Astrocyte of the spinal cord (primary cell): ENCODE measurements around the gene HMGCS2.

Source experiments
- DNase-seq: peaks from one replicate; pipeline ENCODE4 v3.0.0; 2011; ENCODE audit warnings: low read depth, low spot score
- H3K4me3 ChIP-seq: 2 replicates; pipeline ENCODE4 v1.5.1; 2011; ENCODE audit warnings: low read depth, mild to moderate bottlenecking, low read length, moderate library complexity
- in situ Hi-C: cut with HindIII; loops from 2 replicates; pipeline ENCODE4 v1.10.0; 2017; ENCODE audit warnings: low sequenced_read_pairs
- TF ChIP-seq, protein P1 (sequence below): IDR thresholded peaks from 2 replicates; pipeline ENCODE4 v1.5.1; 2012; ENCODE audit warnings: low read depth, mild to moderate bottlenecking, low read length, inconsistent platforms

The HMGCS2 gene

DNA sequence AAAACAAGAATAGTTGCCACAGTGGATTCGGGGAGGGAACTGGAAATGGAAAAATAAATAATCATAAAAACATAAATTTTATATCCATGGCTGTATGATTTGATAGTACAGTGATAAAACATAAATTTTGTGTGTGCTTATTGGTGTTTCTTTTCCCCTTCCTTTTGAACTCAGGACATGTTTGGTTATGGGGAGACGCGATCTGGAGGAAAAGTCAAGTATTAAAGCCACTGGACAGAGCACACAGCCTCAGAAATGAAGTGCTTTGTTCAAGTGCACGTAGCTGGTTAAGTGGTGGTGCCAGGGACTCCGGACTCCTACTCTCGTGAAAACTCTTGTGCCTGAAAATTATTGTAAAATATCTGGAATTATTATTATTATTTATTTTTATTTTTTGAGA is 9.7 kb upstream of the HMGCS2 start:
- in situ Hi-C loops, result no loop called here
- H3K4me3 ChIP-seq, result no peak overlapping the region
- TF ChIP-seq, protein P1, sequence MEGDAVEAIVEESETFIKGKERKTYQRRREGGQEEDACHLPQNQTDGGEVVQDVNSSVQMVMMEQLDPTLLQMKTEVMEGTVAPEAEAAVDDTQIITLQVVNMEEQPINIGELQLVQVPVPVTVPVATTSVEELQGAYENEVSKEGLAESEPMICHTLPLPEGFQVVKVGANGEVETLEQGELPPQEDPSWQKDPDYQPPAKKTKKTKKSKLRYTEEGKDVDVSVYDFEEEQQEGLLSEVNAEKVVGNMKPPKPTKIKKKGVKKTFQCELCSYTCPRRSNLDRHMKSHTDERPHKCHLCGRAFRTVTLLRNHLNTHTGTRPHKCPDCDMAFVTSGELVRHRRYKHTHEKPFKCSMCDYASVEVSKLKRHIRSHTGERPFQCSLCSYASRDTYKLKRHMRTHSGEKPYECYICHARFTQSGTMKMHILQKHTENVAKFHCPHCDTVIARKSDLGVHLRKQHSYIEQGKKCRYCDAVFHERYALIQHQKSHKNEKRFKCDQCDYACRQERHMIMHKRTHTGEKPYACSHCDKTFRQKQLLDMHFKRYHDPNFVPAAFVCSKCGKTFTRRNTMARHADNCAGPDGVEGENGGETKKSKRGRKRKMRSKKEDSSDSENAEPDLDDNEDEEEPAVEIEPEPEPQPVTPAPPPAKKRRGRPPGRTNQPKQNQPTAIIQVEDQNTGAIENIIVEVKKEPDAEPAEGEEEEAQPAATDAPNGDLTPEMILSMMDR, result no peak
- DNase-seq, result no peak

DNA sequence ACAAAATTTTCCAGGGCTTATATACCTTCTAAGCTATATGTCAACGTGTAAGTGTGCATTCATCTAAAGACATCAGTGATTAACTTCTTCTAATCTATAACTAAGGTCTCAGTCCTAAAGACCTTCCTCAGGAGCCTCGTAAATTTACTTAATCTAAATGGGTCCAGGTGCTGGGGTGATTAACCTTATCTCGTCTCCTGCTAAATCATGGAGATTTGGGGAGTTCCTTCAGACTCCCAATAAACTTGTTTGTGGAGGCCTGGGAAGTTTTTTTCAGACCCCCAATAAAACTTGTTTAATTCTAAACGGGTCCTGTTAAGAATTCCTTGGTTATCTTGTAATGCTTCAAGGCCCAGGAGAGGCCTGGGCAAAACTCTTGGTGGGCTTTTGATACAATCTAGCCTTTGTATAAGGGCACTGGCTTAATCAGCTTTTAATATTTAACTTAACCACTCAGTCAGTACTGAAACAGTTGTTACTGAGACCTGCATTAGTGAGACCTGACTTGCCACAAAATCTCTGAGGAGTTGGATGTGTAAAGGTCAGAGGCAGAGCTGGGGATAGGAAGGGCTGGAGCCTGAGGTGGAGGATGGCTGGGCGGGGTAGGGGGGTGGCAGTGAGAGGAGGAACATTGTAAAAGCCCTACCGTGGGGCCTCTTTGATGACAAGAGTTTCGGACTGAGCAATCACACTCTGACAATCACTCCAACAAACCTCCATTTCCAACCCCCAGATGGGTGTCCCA is 6.2 kb upstream of the HMGCS2 start:
- in situ Hi-C loops, result no loop called here
- TF ChIP-seq, protein P1, result no peak
- no peak overlapping the region for H3K4me3 ChIP-seq
- no peak for DNase-seq

DNA sequence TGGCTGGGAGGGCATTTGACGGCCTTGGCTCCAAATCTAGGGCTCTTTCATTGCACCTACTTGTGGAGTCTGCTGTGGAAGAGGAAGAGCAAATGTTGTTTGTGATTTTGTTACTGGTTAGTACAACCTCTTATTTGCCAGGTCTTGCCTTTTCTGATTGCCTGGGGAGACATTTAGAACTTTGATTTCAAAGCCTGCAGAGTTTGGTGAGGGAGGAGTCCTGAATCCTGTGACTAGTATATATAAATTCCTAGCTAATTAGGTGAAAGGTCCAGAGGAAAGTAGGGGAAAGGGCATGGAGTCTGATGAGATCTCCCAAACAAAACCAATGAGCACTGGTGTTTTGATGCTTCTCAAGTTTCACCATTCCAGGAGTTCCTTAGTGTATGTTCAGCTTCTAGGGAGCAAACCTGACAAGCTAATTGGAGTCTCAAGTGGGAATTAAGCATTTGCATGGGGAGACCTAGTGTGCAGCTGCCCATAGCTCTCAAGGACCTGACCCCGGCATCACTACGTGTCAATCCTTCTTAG is 5.1 kb upstream of the HMGCS2 start:
- TF ChIP-seq, protein P1, result no peak
- H3K4me3 ChIP-seq, result no peak overlapping the region
- peak; percentile 4 for DNase-seq
- in situ Hi-C loops, result no loop called here

DNA sequence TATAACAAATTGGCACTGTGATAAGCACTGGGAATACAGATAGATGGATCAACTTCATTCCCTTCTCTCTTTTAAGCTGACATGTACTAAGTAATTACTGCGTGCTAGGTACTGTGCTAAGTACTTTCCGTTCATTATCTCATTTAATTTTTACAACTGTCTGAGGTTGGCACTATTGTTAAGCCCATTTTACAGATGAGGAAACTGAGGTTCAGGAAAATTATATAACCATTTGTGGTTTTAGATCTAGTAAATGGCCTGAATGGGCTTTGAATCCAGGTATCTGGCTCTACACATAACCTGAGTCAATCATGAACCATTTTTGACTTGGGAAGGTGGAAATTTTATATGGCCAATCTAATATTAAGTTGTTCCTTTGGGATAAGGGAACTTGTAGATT is 3.6 kb upstream of the HMGCS2 start:
- no peak for DNase-seq
- no peak overlapping the region for H3K4me3 ChIP-seq
- in situ Hi-C loops, result no loop called here
- TF ChIP-seq, protein P1, result no peak

DNA sequence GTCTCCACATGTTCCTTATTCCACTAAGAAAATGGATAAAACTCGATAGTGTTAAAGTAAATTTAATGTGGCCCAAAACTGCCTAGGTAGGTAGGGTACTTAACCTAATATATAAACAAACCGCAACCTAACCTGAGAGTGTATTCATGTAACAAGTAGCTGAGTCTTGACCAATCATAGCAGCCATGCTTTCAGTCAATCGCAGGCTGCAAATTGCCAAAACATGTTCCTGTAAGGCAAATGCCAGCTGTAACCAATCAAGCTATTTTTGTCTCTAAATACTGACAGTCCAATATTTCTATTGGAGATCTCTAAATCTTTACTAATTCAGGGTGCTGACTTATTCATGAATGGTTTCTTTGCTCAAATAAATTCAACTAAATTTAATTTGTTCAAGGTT is 3.1 kb upstream of the HMGCS2 start:
- DNase-seq, result no peak
- no peak overlapping the region for H3K4me3 ChIP-seq
- TF ChIP-seq, protein P1, result no peak
- in situ Hi-C loops, result no loop called here

DNA sequence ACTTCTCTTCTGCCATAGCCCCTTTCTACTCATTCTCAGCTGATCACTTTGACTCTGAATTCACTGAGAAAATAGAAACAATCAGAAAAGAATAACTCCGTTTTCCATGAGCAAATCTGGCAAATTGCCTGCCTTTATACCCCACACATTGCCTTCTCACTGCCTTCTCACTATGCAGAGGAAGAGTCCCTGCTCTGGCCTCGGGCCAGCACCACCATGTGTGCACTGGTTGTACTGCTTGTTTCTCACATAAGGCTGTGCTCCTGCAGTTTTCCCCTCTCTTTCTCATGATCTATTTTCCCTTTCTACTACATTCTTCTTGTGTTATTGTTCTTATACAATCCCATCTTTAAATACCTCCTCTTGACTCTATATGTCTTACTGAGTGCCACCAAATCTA is 2.3 kb upstream of the HMGCS2 start:
- DNase-seq, result peak; percentile 14
- H3K4me3 ChIP-seq, result no peak overlapping the region
- TF ChIP-seq, protein P1, result no peak
- in situ Hi-C loops, result no loop called here
